BE2C (cell line): ENCODE data around the gene GPX6.

Source experiments
- DNase-seq: peaks from one replicate; pipeline ENCODE4 v3.0.0-alpha.2; 2020
- H3K27me3 ChIP-seq: fragments of 250-450 bp; sonication (Bioruptor Pico); 2 replicates; pipeline ENCODE4 v1.5.1; 2020; ENCODE audit warnings: mild to moderate bottlenecking
- H3K36me3 ChIP-seq: fragments of 250-450 bp; sonication (Bioruptor Pico); 2 replicates; pipeline ENCODE4 v1.5.1; 2020; ENCODE audit warnings: mild to moderate bottlenecking
- H3K4me1 ChIP-seq: fragments of 250-450 bp; sonication (Bioruptor Pico); 2 replicates; pipeline ENCODE4 v1.5.1; 2020
- H3K4me3 ChIP-seq: 2 replicates; pipeline ENCODE4 v1.5.1; 2011; ENCODE audit warnings: low read depth, low read length
- H3K9me3 ChIP-seq: fragments of 250-450 bp; sonication (Bioruptor Pico); 2 replicates; pipeline ENCODE4 v1.5.1; 2020
- TF ChIP-seq, protein P1 (sequence below): IDR thresholded peaks from 2 replicates; pipeline ENCODE4 v1.5.1; 2012; ENCODE audit warnings: mild to moderate bottlenecking, low read depth, low read length

GPX6 gene

DNA sequence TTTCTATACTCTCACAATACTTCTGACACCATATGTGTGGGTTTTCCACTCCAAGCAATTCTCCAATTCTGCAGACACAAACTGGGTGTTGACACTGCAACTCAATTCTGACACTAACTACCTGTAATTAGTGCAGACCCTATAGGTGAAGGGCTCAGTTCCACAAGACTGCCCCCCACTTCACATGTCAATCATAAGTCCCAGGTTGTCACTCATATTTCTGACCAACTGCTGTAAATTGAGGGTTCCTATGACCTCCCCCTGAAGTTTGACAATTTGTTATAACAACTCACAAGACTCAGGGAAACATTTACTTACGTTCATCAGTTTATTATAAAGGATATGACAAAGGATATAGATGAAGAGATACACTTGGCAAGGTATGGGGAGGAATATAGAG lies 18.3 kb downstream of the GPX6 start:
- Histone ChIP-seq H3K9me3 (no peaks in the 10 kb centered on the region), H3K4me3 (no peak overlapping the region), H3K4me1 (no peaks in the 10 kb centered on the region), H3K36me3 (no peaks in the 10 kb centered on the region), H3K27me3 (no peaks in the 10 kb centered on the region)
- TF ChIP-seq, protein P1, sequence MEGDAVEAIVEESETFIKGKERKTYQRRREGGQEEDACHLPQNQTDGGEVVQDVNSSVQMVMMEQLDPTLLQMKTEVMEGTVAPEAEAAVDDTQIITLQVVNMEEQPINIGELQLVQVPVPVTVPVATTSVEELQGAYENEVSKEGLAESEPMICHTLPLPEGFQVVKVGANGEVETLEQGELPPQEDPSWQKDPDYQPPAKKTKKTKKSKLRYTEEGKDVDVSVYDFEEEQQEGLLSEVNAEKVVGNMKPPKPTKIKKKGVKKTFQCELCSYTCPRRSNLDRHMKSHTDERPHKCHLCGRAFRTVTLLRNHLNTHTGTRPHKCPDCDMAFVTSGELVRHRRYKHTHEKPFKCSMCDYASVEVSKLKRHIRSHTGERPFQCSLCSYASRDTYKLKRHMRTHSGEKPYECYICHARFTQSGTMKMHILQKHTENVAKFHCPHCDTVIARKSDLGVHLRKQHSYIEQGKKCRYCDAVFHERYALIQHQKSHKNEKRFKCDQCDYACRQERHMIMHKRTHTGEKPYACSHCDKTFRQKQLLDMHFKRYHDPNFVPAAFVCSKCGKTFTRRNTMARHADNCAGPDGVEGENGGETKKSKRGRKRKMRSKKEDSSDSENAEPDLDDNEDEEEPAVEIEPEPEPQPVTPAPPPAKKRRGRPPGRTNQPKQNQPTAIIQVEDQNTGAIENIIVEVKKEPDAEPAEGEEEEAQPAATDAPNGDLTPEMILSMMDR: no peak
- DNase-seq: no peak

DNA sequence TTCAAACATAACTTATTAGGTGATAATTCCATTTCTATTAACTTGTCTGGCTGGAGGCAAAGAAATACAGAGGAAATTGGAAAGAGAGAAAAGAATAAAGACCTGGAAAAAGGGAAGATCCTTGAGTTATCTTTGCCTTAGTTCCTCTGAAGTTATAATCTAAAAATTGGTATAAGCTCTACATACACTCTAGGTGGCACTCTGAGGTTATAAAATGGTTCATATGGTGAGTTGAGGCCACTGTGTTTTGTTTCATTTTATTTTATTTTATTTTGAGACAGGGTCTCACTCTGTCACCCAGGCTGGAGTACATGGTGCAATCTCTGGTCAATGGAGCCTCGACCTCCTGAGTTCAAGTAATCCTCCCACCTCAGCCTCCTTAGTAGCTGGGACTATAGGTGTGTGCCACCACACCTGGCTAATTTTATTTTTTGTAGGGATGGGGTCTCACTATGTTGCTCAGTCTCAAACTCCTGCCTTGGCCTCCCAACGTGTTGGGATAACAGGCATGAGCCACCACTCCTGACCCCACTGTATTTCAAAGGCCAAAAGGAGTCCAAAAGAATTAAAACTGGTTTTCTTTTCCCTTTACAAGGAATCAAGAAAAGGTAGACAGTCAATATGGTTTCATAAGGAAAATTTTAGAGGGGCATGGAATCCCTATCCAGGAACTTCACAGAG lies 19.4 kb downstream of the GPX6 start:
- no peaks in the 10 kb centered on the region for H3K9me3 ChIP-seq
- no peaks in the 10 kb centered on the region for H3K36me3 ChIP-seq
- no peak overlapping the region for H3K4me3 ChIP-seq
- no peaks in the 10 kb centered on the region for H3K4me1 ChIP-seq
- TF ChIP-seq, protein P1: peak; percentile 29; the same call in 1 of the 2 replicates
- H3K27me3 ChIP-seq: no peaks in the 10 kb centered on the region
- DNase-seq: no peak

DNA sequence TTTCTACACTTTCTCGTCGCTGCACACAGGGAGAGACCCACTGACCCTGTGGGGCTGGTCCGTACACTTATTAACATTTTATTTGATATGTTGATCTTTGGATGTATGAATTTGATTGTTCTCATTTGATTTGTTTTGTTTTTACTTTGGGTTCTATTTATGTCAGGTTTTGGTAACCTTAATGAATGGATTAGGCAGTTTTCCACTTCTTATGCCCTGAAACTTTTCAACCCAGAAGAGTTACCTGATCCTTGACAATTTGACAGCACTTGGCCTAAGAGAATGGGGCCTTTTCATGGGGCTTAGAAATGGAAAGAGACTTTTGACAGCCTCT lies 23.6 kb downstream of the GPX6 start:
- TF ChIP-seq, protein P1: no peak
- H3K27me3 ChIP-seq: no peaks in the 10 kb centered on the region
- H3K9me3 ChIP-seq: no peaks in the 10 kb centered on the region
- no peak for DNase-seq
- no peaks in the 10 kb centered on the region for H3K36me3 ChIP-seq
- no peak overlapping the region for H3K4me3 ChIP-seq
- H3K4me1 ChIP-seq: no peaks in the 10 kb centered on the region

DNA sequence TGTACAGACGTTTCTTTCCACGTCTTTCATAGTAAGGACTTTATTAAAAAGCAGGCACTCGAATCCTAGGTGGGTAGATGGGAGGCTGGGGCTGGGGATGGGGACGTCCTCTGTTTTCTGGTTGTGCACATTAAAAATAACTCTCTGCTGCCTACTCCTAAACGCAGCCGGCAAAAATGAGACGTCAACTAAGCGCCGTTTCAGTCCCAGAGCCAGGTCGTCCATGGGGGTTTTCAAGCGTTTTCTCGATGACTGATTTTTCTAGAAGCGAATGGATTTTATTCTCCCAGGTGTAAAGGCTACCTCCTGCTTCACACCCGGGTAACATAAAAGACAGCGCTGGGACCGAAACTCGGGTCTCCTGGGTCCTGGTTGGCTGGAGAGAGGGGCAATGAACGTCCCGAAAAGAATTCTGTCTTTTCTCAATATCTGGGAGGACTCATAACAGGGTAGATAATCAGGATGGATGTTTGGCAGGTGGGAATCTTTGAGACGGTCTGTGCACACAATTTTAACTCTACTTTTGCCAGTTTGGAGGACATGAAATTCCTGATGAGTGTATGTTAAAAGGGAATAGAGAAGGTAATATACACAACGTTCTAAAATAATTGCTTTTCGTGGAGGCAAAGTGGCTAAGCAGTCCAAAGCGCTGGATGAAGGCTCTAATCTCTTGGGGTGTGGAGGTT lies 25.2 kb downstream of the GPX6 start:
- no peaks in the 10 kb centered on the region for H3K9me3 ChIP-seq
- TF ChIP-seq, protein P1: no peak
- peak overlapping the region; percentile 80 for H3K4me3 ChIP-seq
- H3K4me1 ChIP-seq: no peaks in the 10 kb centered on the region
- DNase-seq: no peak
- H3K36me3 ChIP-seq: no peaks in the 10 kb centered on the region
- H3K27me3 ChIP-seq: no peaks in the 10 kb centered on the region

DNA sequence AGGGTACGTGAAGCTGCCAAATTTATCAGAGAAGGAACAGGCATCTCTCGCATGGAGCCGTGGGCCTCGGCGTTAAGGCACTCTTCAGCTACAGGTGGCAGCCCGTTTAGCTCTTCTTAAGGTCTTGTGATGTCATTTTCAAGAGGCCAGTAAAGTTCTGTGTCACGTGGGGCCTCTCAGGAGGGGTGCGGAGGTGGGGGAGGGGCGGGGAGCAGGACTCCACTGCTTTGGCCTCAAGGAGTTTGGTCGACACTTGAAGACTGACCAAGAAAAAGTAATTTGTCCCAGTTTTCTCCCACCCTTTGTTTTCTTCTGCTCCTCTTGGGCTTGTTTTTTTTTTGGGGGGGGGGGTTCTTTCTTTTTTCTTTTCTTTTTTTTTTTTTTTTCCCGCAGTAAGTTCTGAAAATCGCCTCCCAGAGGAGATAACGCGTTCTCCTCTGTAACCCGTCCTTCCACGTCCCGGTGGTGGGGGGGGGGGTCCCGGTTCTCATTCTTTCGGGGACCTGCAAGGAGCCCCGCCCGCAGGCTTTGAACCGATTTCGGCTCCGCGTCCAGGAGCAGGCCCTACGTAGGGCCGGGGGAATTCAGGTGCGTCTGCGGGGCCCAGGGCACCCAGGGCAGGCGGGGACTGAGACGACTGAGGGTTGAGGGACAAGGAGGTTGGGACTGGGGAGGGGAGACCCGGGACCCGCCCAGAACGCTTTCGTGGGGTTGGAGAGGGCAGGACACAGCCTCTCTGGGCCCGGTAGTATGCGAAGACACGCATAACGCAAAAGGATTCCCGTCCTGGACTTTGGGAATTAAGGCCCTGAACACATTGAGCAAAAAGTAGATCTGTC lies 26.0 kb downstream of the GPX6 start:
- H3K4me3 ChIP-seq: peak overlapping the region; percentile 80
- H3K36me3 ChIP-seq: no peaks in the 10 kb centered on the region
- no peaks in the 10 kb centered on the region for H3K4me1 ChIP-seq
- H3K9me3 ChIP-seq: no peaks in the 10 kb centered on the region
- TF ChIP-seq, protein P1: no peak
- H3K27me3 ChIP-seq: no peaks in the 10 kb centered on the region
- DNase-seq: peak; percentile 66
